K562 (cell line): ENCODE measurements around the gene HBB. TPM values are rescaled to one million over a fixed set of nuclear protein-coding genes. Genes with fewer than 3 reads are reported as not detected.
A peak's percentile ranks its signal among the peaks of the same experiment; 100 is the strongest.

ENCODE experiments used
- CBFA2T3 ChIP-seq: fragments of 450-650 bp; IDR thresholded peaks from 2 replicates; pipeline ENCODE4 v1.6.1; 2017
- CTBP1 ChIP-seq: fragments of 450-650 bp; IDR thresholded peaks from 2 replicates; pipeline ENCODE4 v1.6.1; 2016; ENCODE audit warnings: borderline replicate concordance
- EP300 ChIP-seq: IDR thresholded peaks from 2 replicates; pipeline ENCODE4 v1.6.1; 2012; ENCODE audit warnings: low read length, improper control_type of control experiment
- HDAC1 ChIP-seq, 2 experiments: fragments of 450-650 bp; IDR thresholded peaks; 2 replicates each; pipeline ENCODE4 v1.6.1; 2016 to 2017; ENCODE audit warnings: inconsistent platforms in 1 of 2, mild to moderate bottlenecking in 1 of 2, moderate library complexity in 1 of 2
- RCOR1 ChIP-seq, 2 experiments: IDR thresholded peaks; 2 replicates each; pipeline ENCODE4 v1.6.1; 2012; ENCODE audit warnings: low read depth in 2 of 2, low read length in 2 of 2, borderline replicate concordance in 1 of 2, improper control_type of control experiment in 1 of 2
- SMARCA4 ChIP-seq: fragments of 450-650 bp; IDR thresholded peaks from 2 replicates; pipeline ENCODE4 v1.6.1; 2016
- TCF3 ChIP-seq: sonication (generic); formaldehyde crosslinking; IDR thresholded peaks from 2 replicates; pipeline ENCODE4 v1.4.0; 2020; ENCODE audit warnings: mild to moderate bottlenecking, missing genetic modification reagents
- ZBTB40 ChIP-seq, 2 experiments: fragments of 450-650 bp in 1 of 2; sonication (generic) in 1 of 2; formaldehyde crosslinking in 1 of 2; IDR thresholded peaks; 2 replicates each; pipeline versions ENCODE4 v1.7.1 to v1.9.0; 2016 to 2022; ENCODE audit warnings: inconsistent platforms in 1 of 2, mild to moderate bottlenecking in 1 of 2, missing genetic modification reagents in 1 of 2
- ZFP30 ChIP-seq: fragments of 250-450 bp; sonication (Bioruptor Pico); IDR thresholded peaks from 2 replicates; pipeline ENCODE4 v1.8.0; 2022; ENCODE audit warnings: moderate library complexity, mild to moderate bottlenecking, inconsistent platforms, borderline replicate concordance
- polyA plus RNA-seq, 8 experiments: library from polyadenylated mRNA; depleted of rRNA in 4 of 8; stranded (reverse) in 5 of 8; unstranded in 3 of 8; fragments of >200 nt; fragmentation: Nextera tagmentation in 2 of 8; fragmentation: Illumina TruSeq in 1 of 8; extraction: Ambion mirVana in 2 of 8; extraction: Trizol in 1 of 8; gene quantifications; 2 replicates each; pipeline versions ENCODE4 v1.2.1 to v1.2.3, GENCODE V29; 2011 to 2014; ENCODE audit warnings: inconsistent platforms in 1 of 8, missing spikeins in 1 of 8
- total RNA-seq, 7 experiments: library from RNA; depleted of rRNA in 6 of 7; stranded (reverse); fragments of >200 nt in 6 of 7; fragmentation: Illumina TruSeq in 2 of 7; extraction: Trizol in 2 of 7; gene quantifications; 2 replicates each; pipeline versions ENCODE4 v1.2.1 to v1.2.3, GENCODE V29; 2011 to 2021; ENCODE audit warnings: low replicate concordance in 1 of 7
- TF ChIP-seq, protein P1 (sequence below): fragments of 250-450 bp; sonication (Bioruptor Pico); IDR thresholded peaks from 2 replicates; pipeline ENCODE4 v1.5.1; 2021; ENCODE audit warnings: mild to moderate bottlenecking

HBB gene
- total and polyA plus RNA-seq, 9 of the 15 experiments (the other 6 are each of a cell fraction or from before 2014, with no cell fraction given), result 0.33 to 3.4 (median 1.2) TPM; not detected in 2

DNA sequence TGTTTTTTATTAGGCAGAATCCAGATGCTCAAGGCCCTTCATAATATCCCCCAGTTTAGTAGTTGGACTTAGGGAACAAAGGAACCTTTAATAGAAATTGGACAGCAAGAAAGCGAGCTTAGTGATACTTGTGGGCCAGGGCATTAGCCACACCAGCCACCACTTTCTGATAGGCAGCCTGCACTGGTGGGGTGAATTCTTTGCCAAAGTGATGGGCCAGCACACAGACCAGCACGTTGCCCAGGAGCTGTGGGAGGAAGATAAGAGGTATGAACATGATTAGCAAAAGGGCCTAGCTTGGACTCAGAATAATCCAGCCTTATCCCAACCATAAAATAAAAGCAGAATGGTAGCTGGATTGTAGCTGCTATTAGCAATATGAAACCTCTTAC lies 1.4 kb downstream of the HBB start (continued):
- TF ChIP-seq ZBTB40 (IDR thresholded peaks at IDR 0.05) (no peak), ZBTB40 (CRISPR knock-in tag; IDR thresholded peaks at IDR 0.05) (no peak), EP300 (peak; percentile 32; the same call in 1 of the 2 replicates), HDAC1 (IDR thresholded peaks at IDR 0.05) (0 out of 4 replicates have a peak, but pooled peaks of 1 of the 2 experiments have one; percentile 21), ZFP30 (no peak), RCOR1 (IDR thresholded peaks at IDR 0.05; ENCODE audit: borderline replicate concordance in 1 of 2, low read depth in 2 of 2, low read length in 2 of 2) (peak in 1 of 2 experiments; percentile 89; a peak in 3 of 4 replicates), CTBP1 (peak; percentile 24; the same call in 1 of the 2 replicates), SMARCA4 (0 out of 2 replicates have a peak, but pooled peaks have one; percentile 14), CBFA2T3 (peak; percentile 85), TCF3 (peak; percentile 63)
- TF ChIP-seq, protein P1, sequence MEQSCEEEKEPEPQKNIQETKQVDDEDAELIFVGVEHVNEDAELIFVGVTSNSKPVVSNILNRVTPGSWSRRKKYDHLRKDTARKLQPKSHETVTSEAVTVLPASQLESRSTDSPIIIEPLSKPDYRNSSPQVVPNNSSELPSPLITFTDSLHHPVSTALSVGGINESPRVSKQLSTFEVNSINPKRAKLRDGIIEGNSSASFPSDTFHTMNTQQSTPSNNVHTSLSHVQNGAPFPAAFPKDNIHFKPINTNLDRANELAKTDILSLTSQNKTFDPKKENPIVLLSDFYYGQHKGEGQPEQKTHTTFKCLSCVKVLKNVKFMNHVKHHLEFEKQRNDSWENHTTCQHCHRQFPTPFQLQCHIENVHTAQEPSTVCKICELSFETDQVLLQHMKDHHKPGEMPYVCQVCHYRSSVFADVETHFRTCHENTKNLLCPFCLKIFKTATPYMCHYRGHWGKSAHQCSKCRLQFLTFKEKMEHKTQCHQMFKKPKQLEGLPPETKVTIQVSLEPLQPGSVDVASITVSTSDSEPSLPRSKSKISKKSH (CRISPR knock-in tag), result no peak
- TF ChIP-seq, all 486 proteins: peak for 24
